ENCODE results near the gene CD2AP.

CD2AP gene

DNA sequence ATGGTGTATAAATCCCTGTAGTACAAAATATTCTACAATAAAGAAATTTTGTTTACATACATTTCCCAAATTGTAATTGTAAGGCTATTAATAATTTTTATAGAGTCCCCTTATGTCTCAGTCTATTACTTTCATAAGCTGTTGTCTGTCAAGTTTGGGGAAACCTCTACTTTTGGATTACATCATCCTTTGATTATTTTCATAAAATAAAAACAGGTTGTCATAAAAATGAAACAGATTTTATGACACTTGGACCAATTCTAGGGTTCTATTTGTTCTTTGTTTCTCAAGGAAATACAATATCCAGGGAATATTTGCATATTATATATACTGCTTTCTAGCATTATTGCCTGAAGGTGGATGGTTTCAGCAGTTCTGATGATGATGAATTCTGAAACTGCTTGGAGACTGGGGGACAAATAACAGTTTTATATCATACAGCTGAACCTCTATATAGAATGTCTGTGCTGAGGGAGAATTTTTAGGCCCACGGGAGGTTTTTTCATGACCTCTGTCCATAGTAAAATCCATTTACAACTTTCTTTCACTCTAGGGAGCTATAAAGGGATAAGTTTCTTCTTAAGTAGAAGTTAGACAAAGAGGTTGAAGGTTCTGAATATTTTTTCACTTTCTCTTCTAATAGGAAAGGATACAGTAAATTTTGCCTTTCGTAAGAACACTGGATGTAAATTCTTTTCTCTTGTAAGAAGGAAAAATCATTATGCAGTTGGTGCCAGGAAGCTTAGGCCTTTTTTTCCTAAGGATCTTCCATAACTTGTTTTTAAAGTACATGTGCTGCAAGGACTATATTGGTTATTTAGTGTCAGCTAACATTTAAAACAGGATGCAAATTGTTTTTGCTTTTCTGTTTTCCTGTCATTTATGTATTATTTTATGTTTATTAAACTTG, 58.0 kb downstream of the CD2AP start:
- Histone ChIP-seq H3K4me1 (ENCODE audit: control insufficient read depth, low read depth, low read length) (no peaks in the 10 kb centered on the region), H3K27me3 (ENCODE audit: insufficient read depth, low read length, poor library complexity) (no peaks in the 10 kb centered on the region), H4K5ac (ENCODE audit: low read length) (no peak overlapping the region), H3K9ac (ENCODE audit: low read length) (no peak overlapping the region), H3K18ac (ENCODE audit: low read length) (no peak overlapping the region), H3K79me1 (ENCODE audit: low read length) (no peaks in the 10 kb centered on the region), H3K4ac (ENCODE audit: low read depth, low read length) (no peak overlapping the region), H3K79me2 (ENCODE audit: control insufficient read depth, insufficient read depth, low read length) (peaks cover 2% of the 10 kb centered on the region), H3K56ac (ENCODE audit: low read length) (no peak overlapping the region), H2BK15ac (replicated peaks; ENCODE audit: low read depth) (no peak overlapping the region), H2BK5ac (ENCODE audit: low read length) (no peak overlapping the region), H3K23ac (ENCODE audit: low read length) (no peak overlapping the region), H3K4me2 (ENCODE audit: low read length) (no peak overlapping the region), H3K27ac (ENCODE audit: low read depth, low read length) (no peak overlapping the region), H4K8ac (ENCODE audit: low read depth, low read length) (no peak overlapping the region), H3K36me3 (ENCODE audit: control insufficient read depth, insufficient read depth, low read length) (no peaks in the 10 kb centered on the region), H2BK120ac (ENCODE audit: low read depth, low read length) (no peak overlapping the region), H2AK5ac (ENCODE audit: low read length) (no peak overlapping the region), H3K4me3 (ENCODE audit: low read length) (no peak overlapping the region)
- no CpG with 5 or more reads among the region's 2 CpGs for WGBS (ENCODE audit: extremely low coverage, insufficient coverage, low lambda C conversion rate)
- no peak for DNase-seq

DNA sequence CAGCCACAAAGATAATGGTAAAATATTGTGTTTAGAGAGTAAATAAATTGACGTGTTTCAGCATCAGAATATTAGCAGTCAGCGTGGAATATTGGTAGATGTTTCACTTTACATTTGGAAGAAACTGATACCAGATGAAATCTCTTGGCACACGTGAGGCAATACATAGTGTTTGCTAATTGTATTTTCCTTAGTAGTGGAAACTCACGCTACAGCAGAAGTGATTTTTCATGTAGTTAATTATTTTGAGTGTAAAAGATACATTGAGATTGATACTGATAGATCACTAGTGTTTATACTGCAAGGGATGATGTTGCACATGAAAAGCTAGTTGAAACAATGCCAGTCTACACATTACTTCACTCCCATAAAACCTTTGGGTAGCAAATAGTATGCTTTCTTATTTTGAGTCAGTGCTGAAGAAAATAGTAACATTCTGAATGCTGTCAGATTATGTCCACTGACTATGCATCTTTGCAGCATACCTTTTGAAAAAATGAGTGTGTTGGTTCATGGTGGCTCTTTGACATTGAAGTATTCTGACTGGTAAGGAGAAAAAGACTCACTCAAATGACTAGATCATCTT, 59.3 kb downstream of the CD2AP start:
- no peaks in the 10 kb centered on the region for H3K36me3 ChIP-seq (ENCODE audit: control insufficient read depth, insufficient read depth, low read length)
- H3K4me1 ChIP-seq (ENCODE audit: control insufficient read depth, low read depth, low read length) = no peaks in the 10 kb centered on the region
- H3K27me3 ChIP-seq (ENCODE audit: insufficient read depth, low read length, poor library complexity) = no peaks in the 10 kb centered on the region
- H3K56ac ChIP-seq (ENCODE audit: low read length) = no peak overlapping the region
- H3K4me3 ChIP-seq (ENCODE audit: low read length) = no peak overlapping the region
- H2AK5ac ChIP-seq (ENCODE audit: low read length) = no peak overlapping the region
- H2BK15ac ChIP-seq (replicated peaks; ENCODE audit: low read depth) = no peak overlapping the region
- WGBS (ENCODE audit: extremely low coverage, insufficient coverage, low lambda C conversion rate) = 100% methylated on average over 2 of the region's 4 CpGs
- H3K23ac ChIP-seq (ENCODE audit: low read length) = no peak overlapping the region
- no peak overlapping the region for H3K4ac ChIP-seq (ENCODE audit: low read depth, low read length)
- H3K18ac ChIP-seq (ENCODE audit: low read length) = no peak overlapping the region
- no peak overlapping the region for H4K8ac ChIP-seq (ENCODE audit: low read depth, low read length)
- no peak overlapping the region for H4K5ac ChIP-seq (ENCODE audit: low read length)
- no peak overlapping the region for H2BK5ac ChIP-seq (ENCODE audit: low read length)
- no peak overlapping the region for H3K4me2 ChIP-seq (ENCODE audit: low read length)
- DNase-seq = no peak
- H3K9ac ChIP-seq (ENCODE audit: low read length) = no peak overlapping the region
- no peaks in the 10 kb centered on the region for H3K79me2 ChIP-seq (ENCODE audit: control insufficient read depth, insufficient read depth, low read length)
- H3K79me1 ChIP-seq (ENCODE audit: low read length) = no peaks in the 10 kb centered on the region
- H3K27ac ChIP-seq (ENCODE audit: low read depth, low read length) = no peak overlapping the region
- H2BK120ac ChIP-seq (ENCODE audit: low read depth, low read length) = no peak overlapping the region

DNA sequence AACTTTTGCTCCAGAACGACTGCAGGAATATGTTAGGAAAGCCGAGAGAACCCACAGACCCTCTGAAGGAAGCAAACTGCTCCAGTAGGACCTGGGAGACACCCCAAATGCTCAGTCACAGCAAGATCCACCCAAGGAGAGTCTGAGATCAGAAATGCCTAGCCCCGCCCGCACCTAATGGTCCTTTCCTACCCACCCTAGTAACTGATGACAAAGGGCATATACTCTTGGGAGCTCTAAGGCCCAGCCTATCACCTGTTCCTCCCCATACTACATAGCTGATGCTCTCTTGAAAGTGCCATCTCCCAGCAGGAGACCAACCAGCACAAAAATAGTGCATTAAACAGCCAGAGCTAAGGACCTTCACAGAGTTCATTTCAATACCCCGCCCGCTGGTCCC, 67.6 kb downstream of the CD2AP start:
- H2BK5ac ChIP-seq (ENCODE audit: low read length) = no peak overlapping the region
- H3K18ac ChIP-seq (ENCODE audit: low read length) = no peak overlapping the region
- no peak overlapping the region for H3K4me3 ChIP-seq (ENCODE audit: low read length)
- no peak for DNase-seq
- no peaks in the 10 kb centered on the region for H3K27me3 ChIP-seq (ENCODE audit: insufficient read depth, low read length, poor library complexity)
- no peak overlapping the region for H3K56ac ChIP-seq (ENCODE audit: low read length)
- no peak overlapping the region for H3K4me2 ChIP-seq (ENCODE audit: low read length)
- no CpG with 5 or more reads among the region's 6 CpGs for WGBS (ENCODE audit: extremely low coverage, insufficient coverage, low lambda C conversion rate)
- no peak overlapping the region for H4K8ac ChIP-seq (ENCODE audit: low read depth, low read length)
- H3K23ac ChIP-seq (ENCODE audit: low read length) = no peak overlapping the region
- no peak overlapping the region for H3K4ac ChIP-seq (ENCODE audit: low read depth, low read length)
- H3K79me2 ChIP-seq (ENCODE audit: control insufficient read depth, insufficient read depth, low read length) = peaks cover 5% of the 10 kb centered on the region
- no peaks in the 10 kb centered on the region for H3K4me1 ChIP-seq (ENCODE audit: control insufficient read depth, low read depth, low read length)
- H2AK5ac ChIP-seq (ENCODE audit: low read length) = no peak overlapping the region
- H4K5ac ChIP-seq (ENCODE audit: low read length) = no peak overlapping the region
- H2BK15ac ChIP-seq (replicated peaks; ENCODE audit: low read depth) = no peak overlapping the region
- H3K36me3 ChIP-seq (ENCODE audit: control insufficient read depth, insufficient read depth, low read length) = no peaks in the 10 kb centered on the region
- no peak overlapping the region for H3K27ac ChIP-seq (ENCODE audit: low read depth, low read length)
- H3K79me1 ChIP-seq (ENCODE audit: low read length) = peaks cover 4% of the 10 kb centered on the region
- H2BK120ac ChIP-seq (ENCODE audit: low read depth, low read length) = no peak overlapping the region
- no peak overlapping the region for H3K9ac ChIP-seq (ENCODE audit: low read length)

DNA sequence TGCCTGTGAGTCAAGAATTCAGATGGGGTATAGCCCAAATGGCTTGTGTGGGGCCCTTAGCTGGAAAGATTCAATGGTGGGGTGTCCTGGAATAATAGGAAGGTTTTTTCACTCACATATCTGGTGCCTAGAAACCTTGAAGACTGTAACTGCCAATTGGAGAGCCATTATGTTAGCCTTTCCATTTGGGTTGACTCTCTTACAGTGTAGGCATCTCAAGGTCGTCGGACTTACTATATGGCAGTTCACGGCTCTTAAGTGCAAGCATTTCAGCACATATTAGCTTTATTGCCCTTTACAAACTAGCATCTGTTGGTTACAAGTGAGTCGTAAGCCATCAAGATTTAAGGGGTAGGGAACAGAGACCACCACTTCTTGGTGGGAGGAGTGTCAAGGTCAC, 74.1 kb downstream of the CD2AP start:
- Histone ChIP-seq H3K36me3 (ENCODE audit: control insufficient read depth, insufficient read depth, low read length) (no peaks in the 10 kb centered on the region), H2BK120ac (ENCODE audit: low read depth, low read length) (no peak overlapping the region), H3K9ac (ENCODE audit: low read length) (no peak overlapping the region), H3K4ac (ENCODE audit: low read depth, low read length) (no peak overlapping the region), H3K23ac (ENCODE audit: low read length) (no peak overlapping the region), H3K4me1 (ENCODE audit: control insufficient read depth, low read depth, low read length) (no peaks in the 10 kb centered on the region), H3K4me2 (ENCODE audit: low read length) (no peak overlapping the region), H4K5ac (ENCODE audit: low read length) (no peak overlapping the region), H3K79me2 (ENCODE audit: control insufficient read depth, insufficient read depth, low read length) (no peaks in the 10 kb centered on the region), H2BK5ac (ENCODE audit: low read length) (no peak overlapping the region), H4K8ac (ENCODE audit: low read depth, low read length) (no peak overlapping the region), H3K27me3 (ENCODE audit: insufficient read depth, low read length, poor library complexity) (no peaks in the 10 kb centered on the region), H2BK15ac (replicated peaks; ENCODE audit: low read depth) (no peak overlapping the region), H3K4me3 (ENCODE audit: low read length) (no peak overlapping the region), H3K18ac (ENCODE audit: low read length) (no peak overlapping the region), H3K56ac (ENCODE audit: low read length) (no peak overlapping the region), H3K79me1 (ENCODE audit: low read length) (peaks cover 1% of the 10 kb centered on the region), H2AK5ac (ENCODE audit: low read length) (no peak overlapping the region), H3K27ac (ENCODE audit: low read depth, low read length) (no peak overlapping the region)
- no peak for DNase-seq
- no CpG with 5 or more reads among the region's 4 CpGs for WGBS (ENCODE audit: extremely low coverage, insufficient coverage, low lambda C conversion rate)

DNA sequence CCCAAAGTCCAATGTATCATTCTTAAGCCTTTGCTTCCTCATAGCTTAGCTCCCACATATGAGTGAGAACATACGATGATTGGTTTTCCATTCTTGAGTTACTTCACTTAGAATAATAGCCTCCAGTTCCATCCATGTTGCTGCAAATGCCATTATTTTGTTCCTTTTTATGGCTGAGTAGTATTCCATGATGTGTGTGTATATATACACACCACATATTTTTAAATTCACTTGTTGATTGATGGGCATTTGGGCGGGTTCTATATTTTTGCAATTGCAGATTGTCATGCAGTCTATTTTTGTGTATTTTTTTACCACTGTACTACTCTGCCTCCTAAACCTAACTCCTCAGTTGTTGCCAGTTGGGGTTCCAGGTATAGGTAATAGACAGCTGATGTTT, 74.7 kb downstream of the CD2AP start:
- Histone ChIP-seq H2BK15ac (replicated peaks; ENCODE audit: low read depth) (no peak overlapping the region), H2AK5ac (ENCODE audit: low read length) (no peak overlapping the region), H3K56ac (ENCODE audit: low read length) (no peak overlapping the region), H3K23ac (ENCODE audit: low read length) (no peak overlapping the region), H2BK5ac (ENCODE audit: low read length) (no peak overlapping the region), H4K8ac (ENCODE audit: low read depth, low read length) (no peak overlapping the region), H3K79me2 (ENCODE audit: control insufficient read depth, insufficient read depth, low read length) (no peaks in the 10 kb centered on the region), H3K79me1 (ENCODE audit: low read length) (peaks cover 1% of the 10 kb centered on the region), H3K4me1 (ENCODE audit: control insufficient read depth, low read depth, low read length) (no peaks in the 10 kb centered on the region), H3K9ac (ENCODE audit: low read length) (no peak overlapping the region), H3K4me3 (ENCODE audit: low read length) (no peak overlapping the region), H2BK120ac (ENCODE audit: low read depth, low read length) (no peak overlapping the region), H3K4ac (ENCODE audit: low read depth, low read length) (no peak overlapping the region), H3K36me3 (ENCODE audit: control insufficient read depth, insufficient read depth, low read length) (no peaks in the 10 kb centered on the region), H3K4me2 (ENCODE audit: low read length) (no peak overlapping the region), H3K27ac (ENCODE audit: low read depth, low read length) (no peak overlapping the region), H3K18ac (ENCODE audit: low read length) (no peak overlapping the region), H3K27me3 (ENCODE audit: insufficient read depth, low read length, poor library complexity) (no peaks in the 10 kb centered on the region), H4K5ac (ENCODE audit: low read length) (no peak overlapping the region)
- no CpG with 5 or more reads among the region's 2 CpGs for WGBS (ENCODE audit: extremely low coverage, insufficient coverage, low lambda C conversion rate)
- DNase-seq = no peak

All from mesendoderm (in vitro differentiated cells).